Fibroblast of mammary gland (primary cell): ENCODE results near the gene MYH10.

Experiments
- DNase-seq: peaks from one replicate; pipeline ENCODE4 v3.0.0-alpha.2; 2010; ENCODE audit warnings: low read depth
- H3K4me3 ChIP-seq: 2 replicates; pipeline ENCODE4 v1.5.1; 2011; ENCODE audit warnings: low read depth, mild to moderate bottlenecking, low read length, moderate library complexity; ENCODE audit not compliant: control insufficient read depth
- CTCF ChIP-seq: conservative IDR thresholded peaks from 2 replicates; pipeline ENCODE4 v1.5.1; 2011; ENCODE audit warnings: low read depth, low read length, inconsistent platforms; ENCODE audit not compliant: control insufficient read depth, insufficient read depth

The MYH10 gene

GRCh38 chr17:8466456-8466855 is 164.1 kb downstream of the MYH10 start:
- DNase-seq: peak; percentile 33
- no peak for TF ChIP-seq CTCF
- H3K4me3 ChIP-seq: no peak overlapping the region

- TF ChIP-seq CTCF: no peak
- H3K4me3 ChIP-seq: no peak overlapping the region
- DNase-seq: no peak
Measured at GRCh38 chr17:8465759-8466158, 164.8 kb downstream of the MYH10 start.

- no peak overlapping the region for H3K4me3 ChIP-seq
- no peak for DNase-seq
- TF ChIP-seq CTCF: no peak
Measured at GRCh38 chr17:8465356-8465755, 165.2 kb downstream of the MYH10 start.

- H3K4me3 ChIP-seq: no peak overlapping the region
- TF ChIP-seq CTCF: no peak
- DNase-seq: no peak
Measured at GRCh38 chr17:8464941-8465340, 165.6 kb downstream of the MYH10 start.

- no peak overlapping the region for H3K4me3 ChIP-seq
- peak; percentile 86 for DNase-seq
- TF ChIP-seq CTCF: no peak
Measured at GRCh38 chr17:8463099-8463498, 167.4 kb downstream of the MYH10 start.

- no peak for DNase-seq
- H3K4me3 ChIP-seq: no peak overlapping the region
- TF ChIP-seq CTCF: no peak
Measured at GRCh38 chr17:8462564-8462963, 168.0 kb downstream of the MYH10 start.

- no peak for DNase-seq
- TF ChIP-seq CTCF: no peak
- no peak overlapping the region for H3K4me3 ChIP-seq
Measured at GRCh38 chr17:8459831-8460230, 170.7 kb downstream of the MYH10 start.
